GM23248 (cell line): ENCODE results near the gene TOPBP1.

Experiments
- EZH2 ChIP-seq: fragments of 200-600 bp; sonication (generic); IDR thresholded peaks from 2 replicates; pipeline ENCODE4 v1.6.1; 2018; ENCODE audit warnings: antibody characterized with exemption, mild to moderate bottlenecking; ENCODE audit not compliant: insufficient read depth, poor library complexity, severe bottlenecking
- EZH2phosphoT487 ChIP-seq: fragments of 200-600 bp; sonication (generic); IDR thresholded peaks from 2 replicates; pipeline ENCODE4 v1.6.1; 2018; ENCODE audit warnings: antibody characterized with exemption, moderate library complexity, mild to moderate bottlenecking, low read depth; ENCODE audit not compliant: insufficient read depth

GRCh38 chr3:133573629-133574194, 88.0 kb downstream of the TOPBP1 start, which contains the start of gene CDV3:
- TF ChIP-seq EZH2 (no peak), EZH2phosphoT487 (no peak)
